AG04450 (cell line): ENCODE results near the gene AGAP3. TPM values are rescaled to one million over a fixed set of nuclear protein-coding genes. Genes with fewer than 3 reads are reported as not detected.

Source experiments
- CTCF ChIA-PET: fragments of 300-600, 350-600 bp; formaldehyde crosslinking; extraction: SDS; loops from one replicate; lab custom pipeline; 2022; ENCODE audit warnings: antibody characterized with exemption, inconsistent platforms; lab: Charles Lee
- POLR2A ChIA-PET: fragments of 350-600 bp; formaldehyde crosslinking; extraction: SDS; loops from one replicate; lab custom pipeline; 2021; ENCODE audit warnings: antibody characterized with exemption, inconsistent platforms; lab: Yijun Ruan, JAX
- DNase-seq: peaks from one replicate; pipeline ENCODE4 v3.0.0-alpha.2; 2011; ENCODE audit warnings: low read depth, low spot score
- H3K27ac ChIP-seq: one replicate; pipeline ENCODE4 v1.5.1; 2012; ENCODE audit warnings: low read depth, low read length, control low read depth
- H3K27me3 ChIP-seq: one replicate; pipeline ENCODE4 v1.6.0; 2012; ENCODE audit warnings: low read length; ENCODE audit not compliant: control insufficient read depth, insufficient read depth
- H3K4me3 ChIP-seq: 2 replicates; pipeline ENCODE4 v1.5.1; 2011; ENCODE audit warnings: mild to moderate bottlenecking, low read depth, low read length, control low read depth
- H3K9me3 ChIP-seq: 2 replicates; pipeline ENCODE4 v1.5.1; 2012; ENCODE audit warnings: low read length; ENCODE audit not compliant: control insufficient read depth, insufficient read depth
- CTCF ChIP-seq: IDR thresholded peaks from 2 replicates; pipeline ENCODE4 v1.5.1; 2011; ENCODE audit warnings: low read depth, low read length, control low read depth, inconsistent platforms
- polyA plus RNA-seq: library from polyadenylated mRNA; depleted of rRNA; stranded (reverse); fragments of >200 nt; gene quantifications from 2 replicates; pipeline ENCODE4 v1.2.3, GENCODE V29; 2011

AGAP3 gene
- polyA plus RNA-seq, 1 experiment: 44.6 TPM

- CTCF ChIA-PET: interaction anchor here (0.9 kb wide), 1 partner anchor 56 kb away, joined by 3 read pairs; no protein-coding TSS in a partner anchor
- no peak for DNase-seq
- no peak overlapping the region for H3K27ac ChIP-seq
- no peak for TF ChIP-seq CTCF
- H3K9me3 ChIP-seq: no peaks in the 10 kb centered on the region; the same call in 1 of the 2 replicates
- POLR2A ChIA-PET: no interaction called here
- no peak overlapping the region for H3K4me3 ChIP-seq
- peaks cover 66% of the 10 kb centered on the region for H3K27me3 ChIP-seq
Observed at GRCh38 chr7:151166629-151167196, 80.4 kb downstream of the AGAP3 start.

- ChIA-PET CTCF (interaction anchor here (0.6 to 1.2 kb wide), 6 partner anchors 14 to 145 kb away, joined by 3 to 10 read pairs (median 4); no protein-coding TSS in a partner anchor), POLR2A (no interaction called here)
- TF ChIP-seq CTCF: no peak
- Histone ChIP-seq H3K27ac (no peak within 1 kb of the TSS), H3K27me3 (peaks cover 65% of the 10 kb centered on the region), H3K4me3 (peak within 1 kb of the TSS; percentile 17; the same call in 1 of the 2 replicates), H3K9me3 (no peaks in the 10 kb centered on the region; the same call in 1 of the 2 replicates)
- DNase-seq: no peak
Observed at GRCh38 chr7:151167197-151167961, 81.1 kb downstream of the AGAP3 start, which contains the start of gene GBX1. TSS of gene GBX1 (minus strand) at chr7:151167694. CDS start at chr7:151167548, 146 bp downstream.

GRCh38 chr7:151168003-151168786 lies 81.9 kb downstream of the AGAP3 start:
- Histone ChIP-seq H3K9me3 (peaks cover 5% of the 10 kb centered on the region; the same call in 1 of the 2 replicates), H3K27me3 (peaks cover 59% of the 10 kb centered on the region), H3K4me3 (no peak overlapping the region), H3K27ac (no peak overlapping the region)
- no peak for DNase-seq
- ChIA-PET CTCF (interaction anchor here (0.6 to 1.2 kb wide), 8 partner anchors 14 to 146 kb away, joined by 3 to 10 read pairs (median 4); no protein-coding TSS in a partner anchor), POLR2A (no interaction called here)
- peak; percentile 44 for TF ChIP-seq CTCF

GRCh38 chr7:151168787-151169162 lies 82.5 kb downstream of the AGAP3 start:
- no peak overlapping the region for H3K4me3 ChIP-seq
- H3K9me3 ChIP-seq: peaks cover 11% of the 10 kb centered on the region
- peaks cover 61% of the 10 kb centered on the region for H3K27me3 ChIP-seq
- no peak for TF ChIP-seq CTCF
- DNase-seq: no peak
- ChIA-PET POLR2A (no interaction called here), CTCF (interaction anchor here (1.0 to 1.2 kb wide), 4 partner anchors 15 to 31 kb away, joined by 3 to 4 read pairs (median 3); no protein-coding TSS in a partner anchor)
- H3K27ac ChIP-seq: no peak overlapping the region
